GM12875 (cell line): ENCODE data around the gene IFT27.
A peak's percentile ranks its signal among the peaks of the same experiment; 100 is the strongest.

Experiments
- H3K4me3 ChIP-seq: one replicate; pipeline ENCODE4 v1.5.1; 2011; ENCODE audit warnings: low read depth, low read length, control low read depth
- CTCF ChIP-seq: IDR thresholded peaks from 2 replicates; pipeline ENCODE4 v1.5.1; 2011; ENCODE audit warnings: low read depth, mild to moderate bottlenecking, control low read depth, inconsistent platforms, low read length, moderate library complexity, borderline replicate concordance; ENCODE audit not compliant: insufficient read depth

The IFT27 gene

GRCh38 chr22:36775964-36776669, at the start of gene IFT27:
TSS of gene IFT27 (minus strand) at chr22:36776119. CDS start at chr22:36775707, 412 bp downstream.
- no peak for TF ChIP-seq CTCF

GRCh38 chr22:36824655-36825054, 48.7 kb upstream of the IFT27 start:
- H3K4me3 ChIP-seq = no peak overlapping the region
- no peak for TF ChIP-seq CTCF

More at GRCh38 chr22:36775964-36776669, at the start of gene IFT27:
- peak within 1 kb of the TSS; percentile 89 for H3K4me3 ChIP-seq

GRCh38 chr22:36823186-36823839, 47.4 kb upstream of the IFT27 start:
- H3K4me3 ChIP-seq = no peak overlapping the region
- no peak for TF ChIP-seq CTCF

- no peak overlapping the region for H3K4me3 ChIP-seq
- TF ChIP-seq CTCF = no peak
Measured at GRCh38 chr22:36822581-36822980, 46.7 kb upstream of the IFT27 start.

- no peak for TF ChIP-seq CTCF
- H3K4me3 ChIP-seq = no peak overlapping the region
Measured at GRCh38 chr22:36819112-36819511, 43.2 kb upstream of the IFT27 start.

GRCh38 chr22:36818010-36818642, 42.2 kb upstream of the IFT27 start:
- no peak for TF ChIP-seq CTCF
- no peak overlapping the region for H3K4me3 ChIP-seq

- TF ChIP-seq CTCF = no peak
- H3K4me3 ChIP-seq = no peak overlapping the region
Measured at GRCh38 chr22:36817525-36817848, 41.6 kb upstream of the IFT27 start.
